Osteocyte (in vitro differentiated cells): Measurements from ENCODE around the gene RICTOR. TPM values are rescaled to one million over a fixed set of nuclear protein-coding genes. Genes with fewer than 3 reads are reported as not detected.
A peak's percentile ranks its signal among the peaks of the same experiment; 100 is the strongest.

Experiments used
- DNase-seq: peaks from one replicate; pipeline ENCODE4 v3.0.0; 2021; ENCODE audit warnings: mixed read lengths; ENCODE audit not compliant: unreplicated experiment; ENCODE audit errors: extremely low spot score
- H3K27ac Mint-ChIP-seq: one replicate; pipeline ENCODE4 v1.8.0; 2021; ENCODE audit warnings: mild to moderate bottlenecking, mixed read lengths; ENCODE audit not compliant: unreplicated experiment
- H3K27me3 Mint-ChIP-seq: one replicate; pipeline ENCODE4 v1.8.0; 2021; ENCODE audit warnings: mixed read lengths; ENCODE audit not compliant: unreplicated experiment
- H3K36me3 Mint-ChIP-seq: one replicate; pipeline ENCODE4 v1.8.0; 2021; ENCODE audit warnings: mixed read lengths; ENCODE audit not compliant: unreplicated experiment
- H3K4me1 Mint-ChIP-seq: one replicate; pipeline ENCODE4 v1.8.0; 2021; ENCODE audit warnings: mixed read lengths; ENCODE audit not compliant: unreplicated experiment
- H3K4me3 Mint-ChIP-seq: one replicate; pipeline ENCODE4 v1.8.0; 2021; ENCODE audit warnings: mild to moderate bottlenecking, moderate library complexity, mixed read lengths; ENCODE audit not compliant: unreplicated experiment
- H3K9me3 Mint-ChIP-seq: one replicate; pipeline ENCODE4 v1.8.0; 2021; ENCODE audit warnings: mixed read lengths; ENCODE audit not compliant: unreplicated experiment
- CTCF ChIP-seq: fragments of 200-600 bp; sonication (generic); IDR thresholded peaks from 2 replicates; pipeline ENCODE4 v1.5.0; 2021; ENCODE audit warnings: antibody characterized with exemption, mild to moderate bottlenecking, moderate library complexity
- total RNA-seq: library from RNA; stranded (reverse); gene quantifications from 2 replicates; pipeline ENCODE4 v1.2.1, GENCODE V29; 2021

The RICTOR gene
- total RNA-seq, 1 donor from 2014 or later, result 31.2 TPM

GRCh38 chr5:38931731-38932130 is 142.5 kb downstream of the RICTOR start:
- DNase-seq, result no peak
- Mint-ChIP-seq H3K27ac (no peak overlapping the region), H3K4me1 (peaks cover 8% of the 10 kb centered on the region), H3K9me3 (no peaks in the 10 kb centered on the region), H3K4me3 (no peak overlapping the region), H3K36me3 (peaks cover 57% of the 10 kb centered on the region), H3K27me3 (no peaks in the 10 kb centered on the region)
- TF ChIP-seq CTCF, result no peak

- Mint-ChIP-seq H3K36me3 (peaks cover 52% of the 10 kb centered on the region), H3K4me1 (peaks cover 27% of the 10 kb centered on the region), H3K9me3 (no peaks in the 10 kb centered on the region), H3K27me3 (no peaks in the 10 kb centered on the region), H3K4me3 (no peak overlapping the region), H3K27ac (no peak overlapping the region)
- no peak for DNase-seq
- TF ChIP-seq CTCF, result no peak
Observed at GRCh38 chr5:38929838-38930237, 144.4 kb downstream of the RICTOR start.

GRCh38 chr5:38927470-38927869 is 146.7 kb downstream of the RICTOR start:
- Mint-ChIP-seq H3K9me3 (no peaks in the 10 kb centered on the region), H3K27me3 (no peaks in the 10 kb centered on the region), H3K4me1 (peaks cover 34% of the 10 kb centered on the region), H3K36me3 (peaks cover 52% of the 10 kb centered on the region), H3K27ac (no peak overlapping the region), H3K4me3 (no peak overlapping the region)
- DNase-seq, result no peak
- TF ChIP-seq CTCF, result no peak

- DNase-seq, result no peak
- H3K27me3 Mint-ChIP-seq, result no peaks in the 10 kb centered on the region
- no peak for TF ChIP-seq CTCF
- H3K36me3 Mint-ChIP-seq, result peaks cover 44% of the 10 kb centered on the region
- no peak overlapping the region for H3K4me3 Mint-ChIP-seq
- peaks cover 34% of the 10 kb centered on the region for H3K4me1 Mint-ChIP-seq
- no peaks in the 10 kb centered on the region for H3K9me3 Mint-ChIP-seq
- peak overlapping the region; percentile 91 for H3K27ac Mint-ChIP-seq
Observed at GRCh38 chr5:38926121-38926520, 148.1 kb downstream of the RICTOR start.

GRCh38 chr5:38925154-38925925 is 148.9 kb downstream of the RICTOR start:
- H3K36me3 Mint-ChIP-seq, result peaks cover 39% of the 10 kb centered on the region
- no peak for DNase-seq
- peak overlapping the region; percentile 1 for H3K4me3 Mint-ChIP-seq
- no peak for TF ChIP-seq CTCF
- no peaks in the 10 kb centered on the region for H3K27me3 Mint-ChIP-seq
- peak overlapping the region; percentile 91 for H3K27ac Mint-ChIP-seq
- H3K9me3 Mint-ChIP-seq, result no peaks in the 10 kb centered on the region
- peaks cover 34% of the 10 kb centered on the region for H3K4me1 Mint-ChIP-seq
